ENCODE results near the gene RUBCNL. TPM values are rescaled to one million over a fixed set of nuclear protein-coding genes. Genes with fewer than 3 reads are reported as not detected.

The RUBCNL gene
- total and polyA plus RNA-seq, 2 of the 4 experiments (the other 2 are of a cell fraction): 0.03 TPM; not detected in 1

DNA sequence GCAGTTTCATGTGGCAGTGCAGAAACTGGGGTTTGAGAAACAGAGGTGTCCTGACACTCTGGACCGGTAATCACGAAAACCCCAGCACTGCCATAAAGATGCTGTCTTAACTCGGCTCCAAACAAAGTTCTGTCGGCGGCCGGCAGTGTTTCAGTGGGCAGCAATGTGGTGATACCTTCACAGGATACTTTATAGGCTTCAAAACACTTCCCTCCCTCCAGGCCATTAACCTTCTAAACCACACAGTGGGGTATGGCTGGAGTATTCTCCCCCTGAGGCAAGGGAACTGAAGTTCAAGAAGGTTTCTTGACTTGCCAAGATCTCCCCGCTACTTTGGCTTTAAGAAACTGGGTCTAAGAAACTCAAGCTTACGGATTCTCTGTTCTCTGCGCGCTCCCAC, 1.1 kb downstream of the RUBCNL start:
- POLR2A ChIA-PET (ENCODE audit: unreplicated experiment): no interaction called here
- no peak overlapping the region for H2BK120ac ChIP-seq (ENCODE audit: low read depth, low read length)
- BruUV-seq (replicated peaks): no TSS peak
- H3K18ac ChIP-seq (ENCODE audit: low read depth, low read length): no peak overlapping the region
- H3K79me1 ChIP-seq (ENCODE audit: low read depth in 1 of 2, low read length in 2 of 2): no peaks in the 10 kb centered on the region
- H3K9me1 ChIP-seq (ENCODE audit: insufficient read depth, low read length): no peaks in the 10 kb centered on the region
- H3K36me3 ChIP-seq (ENCODE audit: control insufficient read depth, insufficient read depth, low read length): no peaks in the 10 kb centered on the region
- no peak overlapping the region for H2AK9ac ChIP-seq (replicated peaks; ENCODE audit: low read depth, low read length, poor library complexity)
- no peak overlapping the region for H3K4me3 ChIP-seq (ENCODE audit: insufficient read depth, low read depth, low read length)
- H2BK5ac ChIP-seq (ENCODE audit: low read depth, low read length, poor library complexity, severe bottlenecking): no peak overlapping the region
- intact Hi-C loops (cut with micrococcal nuclease): no loop called here
- dilution Hi-C loops (cut with HindIII; ENCODE audit: low sequenced_read_pairs, unreplicated experiment): no loop called here
- H3K27ac ChIP-seq (ENCODE audit: insufficient read depth, low read length): no peak overlapping the region
- in situ Hi-C loops (cut with MboI; ENCODE audit: low sequenced_read_pairs): no loop called here
- DNase-seq: no peak
- H3K9ac ChIP-seq (ENCODE audit: low read depth, low read length): no peak overlapping the region
- CTCF ChIA-PET: no interaction called here
- H2AFZ ChIP-seq (replicated peaks; ENCODE audit: low read length, poor library complexity): no peak overlapping the region
- H4K91ac ChIP-seq (ENCODE audit: insufficient read depth, low read depth, low read length): no peak overlapping the region
- WGBS, 2 experiments (ENCODE audit: extremely low coverage in 2 of 2, insufficient read length in 1 of 2): 25% methylated on average over 4 of the region's 10 CpGs; no CpG with 5 or more reads in 1 of the 2 experiments
- H3K56ac ChIP-seq (ENCODE audit: extremely low read depth, insufficient read depth, low read length): no peak overlapping the region
- H3K23ac ChIP-seq (ENCODE audit: low read depth, low read length): no peak overlapping the region
- H2BK20ac ChIP-seq (ENCODE audit: low read depth, low read length): no peak overlapping the region
- no peaks in the 10 kb centered on the region for H4K20me1 ChIP-seq (ENCODE audit: insufficient read depth, low read length)
- no peak for ATAC-seq (ENCODE audit: low read depth)
- H3K4me1 ChIP-seq (ENCODE audit: control insufficient read depth, insufficient read depth, low read length): no peaks in the 10 kb centered on the region
- H2BK15ac ChIP-seq (ENCODE audit: low read depth, low read length): no peak overlapping the region
- H4K8ac ChIP-seq (ENCODE audit: low read depth in 2 of 2, low read length in 2 of 2): no peak overlapping the region
- peaks cover 44% of the 10 kb centered on the region for H3K27me3 ChIP-seq (ENCODE audit: control insufficient read depth, insufficient read depth, low read length)
- H3K4ac ChIP-seq (ENCODE audit: low read depth, low read length): no peak overlapping the region
- H3K14ac ChIP-seq (replicated peaks; ENCODE audit: low read depth, low read length): no peak overlapping the region
- H4K5ac ChIP-seq (ENCODE audit: low read depth, low read length): no peak overlapping the region
- H2AK5ac ChIP-seq (ENCODE audit: low read depth, low read length): no peak overlapping the region
- no peaks in the 10 kb centered on the region for H3K9me3 ChIP-seq (ENCODE audit: control insufficient read depth, insufficient read depth, low read length)
- TF ChIP-seq, protein P1, sequence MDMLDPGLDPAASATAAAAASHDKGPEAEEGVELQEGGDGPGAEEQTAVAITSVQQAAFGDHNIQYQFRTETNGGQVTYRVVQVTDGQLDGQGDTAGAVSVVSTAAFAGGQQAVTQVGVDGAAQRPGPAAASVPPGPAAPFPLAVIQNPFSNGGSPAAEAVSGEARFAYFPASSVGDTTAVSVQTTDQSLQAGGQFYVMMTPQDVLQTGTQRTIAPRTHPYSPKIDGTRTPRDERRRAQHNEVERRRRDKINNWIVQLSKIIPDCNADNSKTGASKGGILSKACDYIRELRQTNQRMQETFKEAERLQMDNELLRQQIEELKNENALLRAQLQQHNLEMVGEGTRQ (IDR thresholded peaks at IDR 0.05; ENCODE audit: low read depth, low read length): no peak
- TF ChIP-seq RAD21 (IDR thresholded peaks at IDR 0.05; ENCODE audit: low read length): no peak
- no peak for TF ChIP-seq NFE2L2 (IDR thresholded peaks at IDR 0.05; ENCODE audit: low read depth, low read length)
- TF ChIP-seq RFX5 (IDR thresholded peaks at IDR 0.05; ENCODE audit: low read depth, low read length): no peak
- no peak for TF ChIP-seq RCOR1 (IDR thresholded peaks at IDR 0.05; ENCODE audit: insufficient replicate concordance, low read length)
- TF ChIP-seq CHD1 (IDR thresholded peaks at IDR 0.05; ENCODE audit: low read depth, low read length): no peak
- TF ChIP-seq, protein P2, sequence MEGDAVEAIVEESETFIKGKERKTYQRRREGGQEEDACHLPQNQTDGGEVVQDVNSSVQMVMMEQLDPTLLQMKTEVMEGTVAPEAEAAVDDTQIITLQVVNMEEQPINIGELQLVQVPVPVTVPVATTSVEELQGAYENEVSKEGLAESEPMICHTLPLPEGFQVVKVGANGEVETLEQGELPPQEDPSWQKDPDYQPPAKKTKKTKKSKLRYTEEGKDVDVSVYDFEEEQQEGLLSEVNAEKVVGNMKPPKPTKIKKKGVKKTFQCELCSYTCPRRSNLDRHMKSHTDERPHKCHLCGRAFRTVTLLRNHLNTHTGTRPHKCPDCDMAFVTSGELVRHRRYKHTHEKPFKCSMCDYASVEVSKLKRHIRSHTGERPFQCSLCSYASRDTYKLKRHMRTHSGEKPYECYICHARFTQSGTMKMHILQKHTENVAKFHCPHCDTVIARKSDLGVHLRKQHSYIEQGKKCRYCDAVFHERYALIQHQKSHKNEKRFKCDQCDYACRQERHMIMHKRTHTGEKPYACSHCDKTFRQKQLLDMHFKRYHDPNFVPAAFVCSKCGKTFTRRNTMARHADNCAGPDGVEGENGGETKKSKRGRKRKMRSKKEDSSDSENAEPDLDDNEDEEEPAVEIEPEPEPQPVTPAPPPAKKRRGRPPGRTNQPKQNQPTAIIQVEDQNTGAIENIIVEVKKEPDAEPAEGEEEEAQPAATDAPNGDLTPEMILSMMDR (conservative IDR thresholded peaks at IDR 0.05; ENCODE audit: low read depth, low read length): no peak
- no peak for TF ChIP-seq FOS (IDR thresholded peaks at IDR 0.05; ENCODE audit: low read depth, low read length)
- no peak for TF ChIP-seq POLR2A (IDR thresholded peaks at IDR 0.05; ENCODE audit: low read depth, low read length)
- H3K4me2 ChIP-seq (ENCODE audit: low read depth, low read length): no peak overlapping the region

Data from IMR-90 (cell line).